ENCODE results near the gene CEACAM7.

DNA sequence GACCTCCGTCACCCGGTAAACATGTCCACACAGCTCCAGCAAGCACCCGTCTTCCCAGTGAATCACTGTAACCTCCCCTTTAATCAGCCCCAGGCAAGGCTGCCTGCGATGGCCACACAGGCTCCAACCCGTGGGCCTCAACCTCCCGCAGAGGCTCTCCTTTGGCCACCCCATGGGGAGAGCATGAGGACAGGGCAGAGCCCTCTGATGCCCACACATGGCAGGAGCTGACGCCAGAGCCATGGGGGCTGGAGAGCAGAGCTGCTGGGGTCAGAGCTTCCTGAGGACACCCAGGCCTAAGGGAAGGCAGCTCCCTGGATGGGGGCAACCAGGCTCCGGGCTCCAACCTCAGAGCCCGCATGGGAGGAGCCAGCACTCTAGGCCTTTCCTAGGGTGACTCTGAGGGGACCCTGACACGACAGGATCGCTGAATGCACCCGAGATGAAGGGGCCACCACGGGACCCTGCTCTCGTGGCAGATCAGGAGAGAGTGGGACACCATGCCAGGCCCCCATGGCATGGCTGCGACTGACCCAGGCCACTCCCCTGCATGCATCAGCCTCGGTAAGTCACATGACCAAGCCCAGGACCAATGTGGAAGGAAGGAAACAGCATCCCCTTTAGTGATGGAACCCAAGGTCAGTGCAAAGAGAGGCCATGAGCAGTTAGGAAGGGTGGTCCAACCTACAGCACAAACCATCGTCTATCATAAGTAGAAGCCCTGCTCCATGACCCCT lies 11.3 kb upstream of the CEACAM7 start:
- TF ChIP-seq, protein P1, sequence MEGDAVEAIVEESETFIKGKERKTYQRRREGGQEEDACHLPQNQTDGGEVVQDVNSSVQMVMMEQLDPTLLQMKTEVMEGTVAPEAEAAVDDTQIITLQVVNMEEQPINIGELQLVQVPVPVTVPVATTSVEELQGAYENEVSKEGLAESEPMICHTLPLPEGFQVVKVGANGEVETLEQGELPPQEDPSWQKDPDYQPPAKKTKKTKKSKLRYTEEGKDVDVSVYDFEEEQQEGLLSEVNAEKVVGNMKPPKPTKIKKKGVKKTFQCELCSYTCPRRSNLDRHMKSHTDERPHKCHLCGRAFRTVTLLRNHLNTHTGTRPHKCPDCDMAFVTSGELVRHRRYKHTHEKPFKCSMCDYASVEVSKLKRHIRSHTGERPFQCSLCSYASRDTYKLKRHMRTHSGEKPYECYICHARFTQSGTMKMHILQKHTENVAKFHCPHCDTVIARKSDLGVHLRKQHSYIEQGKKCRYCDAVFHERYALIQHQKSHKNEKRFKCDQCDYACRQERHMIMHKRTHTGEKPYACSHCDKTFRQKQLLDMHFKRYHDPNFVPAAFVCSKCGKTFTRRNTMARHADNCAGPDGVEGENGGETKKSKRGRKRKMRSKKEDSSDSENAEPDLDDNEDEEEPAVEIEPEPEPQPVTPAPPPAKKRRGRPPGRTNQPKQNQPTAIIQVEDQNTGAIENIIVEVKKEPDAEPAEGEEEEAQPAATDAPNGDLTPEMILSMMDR (IDR thresholded peaks at IDR 0.05) = no peak
- TF ChIP-seq POLR2A (IDR thresholded peaks at IDR 0.05) = no peak

All from thyroid gland (tissue), 4 donors.